KOPT-K1 (cell line): ENCODE results near the gene RYR1.
"Not testable (repeated sequence)": the region's sequence is repeated elsewhere in the genome, so short reads cannot be mapped to it uniquely, and the experiment has no call there.

Experiments used
- H3K27ac ChIP-seq: fragments of 200-600 bp; sonication (generic); 2 replicates; pipeline ENCODE4 v1.5.1; 2016; ENCODE audit warnings: antibody characterized with exemption, mild to moderate bottlenecking, low read depth, low read length; ENCODE audit not compliant: poor library complexity, severe bottlenecking
- H3K36me3 ChIP-seq: fragments of 200-600 bp; sonication (generic); 2 replicates; pipeline ENCODE4 v1.5.1; 2017; ENCODE audit warnings: antibody characterized with exemption, mild to moderate bottlenecking, low read length, moderate library complexity; ENCODE audit not compliant: insufficient read depth
- H3K9me3 ChIP-seq: fragments of 200-600 bp; sonication (generic); 2 replicates; pipeline ENCODE4 v1.5.1; 2017; ENCODE audit warnings: antibody characterized with exemption, low read length, mild to moderate bottlenecking; ENCODE audit not compliant: insufficient read depth, poor library complexity, severe bottlenecking

Gene RYR1

GRCh38 chr19:38564981-38565690, 131.6 kb downstream of the RYR1 start:
- Histone ChIP-seq H3K36me3 (no peaks in the 10 kb centered on the region), H3K9me3 (no peaks in the 10 kb centered on the region), H3K27ac (no peak overlapping the region)

- Histone ChIP-seq H3K27ac (no peak overlapping the region), H3K36me3 (no peaks in the 10 kb centered on the region), H3K9me3 (no peaks in the 10 kb centered on the region)
Observed at GRCh38 chr19:38565691-38566105, 132.2 kb downstream of the RYR1 start.

- Histone ChIP-seq H3K36me3 (no peaks in the 10 kb centered on the region), H3K9me3 (no peaks in the 10 kb centered on the region), H3K27ac (no peak overlapping the region)
Observed at GRCh38 chr19:38569368-38569983, 136.0 kb downstream of the RYR1 start.

DNA sequence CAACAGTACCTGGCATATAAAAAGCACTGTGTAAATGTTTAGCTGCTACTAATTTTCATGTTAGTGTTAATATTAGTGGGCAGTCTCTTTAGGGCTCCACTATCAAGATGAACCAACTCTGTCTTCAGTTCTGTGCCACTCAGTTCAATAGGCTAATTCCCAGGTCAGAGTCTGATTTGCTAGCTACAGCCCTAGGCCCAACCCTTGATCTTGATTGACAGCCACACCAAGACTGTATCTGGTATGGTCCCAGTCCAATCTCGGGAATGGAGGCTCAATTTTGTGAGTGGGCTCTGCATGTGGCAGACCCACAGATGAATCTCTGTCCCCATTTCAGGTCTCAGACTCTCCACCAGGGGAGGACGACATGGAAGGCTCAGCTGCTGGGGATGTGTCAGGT, 138.2 kb downstream of the RYR1 start:
- Histone ChIP-seq H3K9me3 (no peaks in the 10 kb centered on the region), H3K27ac (no peak overlapping the region), H3K36me3 (no peaks in the 10 kb centered on the region)

DNA sequence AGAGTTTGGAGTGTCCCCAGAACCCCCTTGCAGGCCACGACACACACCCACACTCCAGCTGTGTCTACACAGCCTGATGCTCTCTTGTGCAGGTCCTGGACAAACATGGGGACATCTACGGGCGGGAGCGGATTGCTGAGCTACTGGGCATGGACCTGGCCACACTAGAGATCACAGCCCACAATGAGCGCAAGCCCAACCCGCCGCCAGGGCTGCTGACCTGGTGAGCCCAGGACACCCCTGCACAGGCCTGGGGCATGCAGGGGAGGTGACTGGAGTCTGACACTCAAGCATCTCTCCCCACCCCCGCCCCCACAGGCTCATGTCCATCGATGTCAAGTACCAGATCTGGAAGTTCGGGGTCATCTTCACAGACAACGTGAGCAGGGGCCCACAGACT, 144.3 kb downstream of the RYR1 start:
- no peak overlapping the region for H3K27ac ChIP-seq
- H3K36me3 ChIP-seq: no peaks in the 10 kb centered on the region
- no peaks in the 10 kb centered on the region for H3K9me3 ChIP-seq

DNA sequence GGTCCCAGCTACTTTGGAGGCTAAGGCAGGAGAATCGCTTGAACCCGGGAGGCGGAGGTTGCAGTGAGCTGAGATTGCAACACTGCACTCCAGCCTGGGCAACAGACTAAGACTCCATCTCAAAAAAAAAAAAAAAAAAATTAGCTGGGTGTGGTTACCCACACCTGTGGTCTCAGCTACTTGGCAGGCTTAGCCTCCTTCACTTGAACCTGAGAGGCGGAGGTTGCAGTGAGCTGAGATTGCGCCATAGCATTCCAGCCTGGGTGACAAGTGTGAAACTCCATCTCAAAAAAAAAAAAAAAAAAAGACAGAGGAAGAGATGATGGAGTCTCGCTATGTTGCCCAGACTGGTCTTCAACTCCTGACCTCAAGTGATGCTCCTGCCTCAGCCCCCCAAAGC, 145.8 kb downstream of the RYR1 start:
- not testable (repeated sequence) for H3K27ac ChIP-seq, H3K9me3 ChIP-seq, H3K36me3 ChIP-seq

DNA sequence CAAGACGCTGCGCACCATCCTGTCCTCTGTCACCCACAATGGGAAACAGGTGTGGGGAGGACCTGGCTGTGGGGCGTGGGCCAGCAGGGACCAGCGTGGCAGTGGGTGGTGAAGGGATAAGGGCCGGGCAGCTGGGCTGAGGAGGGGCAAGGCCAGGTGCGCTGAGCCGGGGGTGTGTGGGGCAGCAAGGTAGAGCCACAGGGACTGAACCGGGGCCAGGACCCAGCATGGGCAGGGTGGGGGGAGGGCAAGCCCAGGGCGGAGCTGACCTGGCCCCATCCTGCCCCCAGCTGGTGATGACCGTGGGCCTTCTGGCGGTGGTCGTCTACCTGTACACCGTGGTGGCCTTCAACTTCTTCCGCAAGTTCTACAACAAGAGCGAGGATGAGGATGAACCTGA, 146.6 kb downstream of the RYR1 start:
- no peaks in the 10 kb centered on the region for H3K9me3 ChIP-seq
- no peak overlapping the region for H3K27ac ChIP-seq
- H3K36me3 ChIP-seq: no peaks in the 10 kb centered on the region

DNA sequence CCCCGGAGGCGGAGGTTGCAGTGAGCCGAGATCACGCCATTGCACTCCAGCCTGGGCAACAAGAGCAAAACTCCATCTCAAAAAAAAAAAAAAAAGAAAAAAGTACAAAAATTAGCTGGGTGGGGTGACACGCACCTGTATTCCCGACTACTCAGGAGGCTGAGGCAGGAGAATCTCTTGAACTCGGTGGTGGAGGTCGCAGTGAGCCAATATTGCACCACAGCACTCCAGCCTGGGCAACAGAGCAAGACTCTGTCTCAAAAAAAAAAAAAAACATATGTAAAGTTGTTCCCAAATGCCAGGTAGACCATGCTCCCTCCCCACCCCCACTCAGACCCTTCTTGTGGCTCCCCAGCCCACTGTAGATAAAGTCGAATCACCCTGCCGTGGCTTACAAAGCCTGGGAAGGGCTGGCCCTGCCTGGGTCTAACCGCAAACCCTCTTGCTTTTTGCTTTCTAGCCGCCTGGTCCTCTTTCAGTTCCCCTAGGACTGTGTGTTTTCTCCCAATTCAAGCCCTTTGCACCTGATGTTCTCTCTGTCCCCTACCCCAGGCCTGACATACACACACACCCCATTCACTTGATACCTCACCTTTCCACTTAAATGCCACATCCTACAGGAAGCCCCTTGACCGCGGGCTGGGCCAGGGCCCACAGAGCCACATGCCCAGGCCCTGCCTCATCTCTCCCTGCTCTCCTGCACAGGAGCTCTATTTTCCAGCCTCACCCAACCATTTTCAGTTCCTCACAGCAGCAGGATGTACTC, 149.9 kb downstream of the RYR1 start:
- no peaks in the 10 kb centered on the region for H3K9me3 ChIP-seq
- H3K36me3 ChIP-seq: peaks cover 7% of the 10 kb centered on the region; the same call in 1 of the 2 replicates
- H3K27ac ChIP-seq: no peak overlapping the region

GRCh38 chr19:38583985-38584305, 150.5 kb downstream of the RYR1 start:
- Histone ChIP-seq H3K36me3 (peaks cover 7% of the 10 kb centered on the region; the same call in 1 of the 2 replicates), H3K9me3 (no peaks in the 10 kb centered on the region), H3K27ac (no peak overlapping the region)

DNA sequence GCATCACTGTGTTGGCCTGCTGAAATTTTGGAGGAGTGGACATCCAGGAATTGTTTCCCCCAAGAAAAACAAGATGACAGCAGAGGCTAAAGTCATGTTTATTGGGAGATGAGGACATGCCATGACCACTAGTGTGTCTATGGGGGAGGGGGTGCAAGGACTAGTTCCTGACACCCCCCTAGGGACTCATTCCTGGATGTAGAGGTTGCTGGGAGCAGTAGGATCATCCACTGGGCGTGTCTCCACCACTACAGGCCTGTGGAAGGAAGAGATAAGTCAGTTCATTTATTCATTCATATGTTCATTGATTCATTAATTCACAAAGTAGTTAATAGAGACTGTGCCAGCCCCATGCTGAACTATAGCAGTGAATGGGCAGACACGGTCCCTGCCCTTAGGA, 154.1 kb downstream of the RYR1 start:
- no peak overlapping the region for H3K27ac ChIP-seq
- H3K36me3 ChIP-seq: peaks cover 22% of the 10 kb centered on the region
- H3K9me3 ChIP-seq: no peaks in the 10 kb centered on the region

GRCh38 chr19:38588041-38588440, 154.6 kb downstream of the RYR1 start:
- no peak overlapping the region for H3K27ac ChIP-seq
- H3K9me3 ChIP-seq: no peaks in the 10 kb centered on the region
- peaks cover 25% of the 10 kb centered on the region for H3K36me3 ChIP-seq

DNA sequence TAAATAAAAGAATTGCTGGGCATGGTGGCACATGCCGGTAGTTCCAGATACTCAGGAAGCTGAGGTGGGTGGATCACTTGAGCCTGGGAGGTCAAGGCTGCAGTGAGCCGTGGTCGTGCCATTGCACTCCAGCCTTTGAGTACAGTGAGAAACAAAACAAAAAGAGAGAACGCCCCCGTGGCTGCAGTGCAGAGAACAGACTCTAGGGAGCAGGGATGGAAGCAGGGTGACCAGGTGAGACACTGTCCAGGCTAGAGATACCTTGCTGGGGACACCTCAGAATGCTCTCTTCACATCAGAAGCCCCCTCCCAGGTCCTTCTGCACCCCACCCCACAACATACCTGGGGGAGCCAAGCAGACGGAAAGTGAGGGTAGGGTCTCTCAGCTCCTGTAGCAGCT, 159.4 kb downstream of the RYR1 start:
- Histone ChIP-seq H3K27ac (no peak overlapping the region), H3K9me3 (no peaks in the 10 kb centered on the region), H3K36me3 (peaks cover 61% of the 10 kb centered on the region)

- no peak overlapping the region for H3K27ac ChIP-seq
- no peaks in the 10 kb centered on the region for H3K9me3 ChIP-seq
- H3K36me3 ChIP-seq: peaks cover 67% of the 10 kb centered on the region
Observed at GRCh38 chr19:38596057-38596981, 162.8 kb downstream of the RYR1 start.

GRCh38 chr19:38597075-38597474, 163.6 kb downstream of the RYR1 start:
- H3K27ac ChIP-seq: no peak overlapping the region

GRCh38 chr19:38599722-38600121, 166.2 kb downstream of the RYR1 start:
- Histone ChIP-seq H3K36me3 (peaks cover 45% of the 10 kb centered on the region), H3K27ac (no peak overlapping the region), H3K9me3 (no peaks in the 10 kb centered on the region)

More at GRCh38 chr19:38597075-38597474, 163.6 kb downstream of the RYR1 start:
- peaks cover 63% of the 10 kb centered on the region for H3K36me3 ChIP-seq
- H3K9me3 ChIP-seq: no peaks in the 10 kb centered on the region
